ENCODE measurements around the gene SLIT3.

The SLIT3 gene

GRCh38 chr5:168992016-168992415, 308.9 kb downstream of the SLIT3 start:
- peak; percentile 20 for DNase-seq (ENCODE audit: low spot score)

GRCh38 chr5:168991311-168991710, 309.6 kb downstream of the SLIT3 start:
- DNase-seq (ENCODE audit: low spot score), result no peak

- no peak for DNase-seq (ENCODE audit: low spot score)
Measured at GRCh38 chr5:168990679-168991078, 310.3 kb downstream of the SLIT3 start.

- DNase-seq (ENCODE audit: low spot score), result no peak
Measured at GRCh38 chr5:168989731-168990505, 311.0 kb downstream of the SLIT3 start.

- DNase-seq (ENCODE audit: low spot score), result no peak
Measured at GRCh38 chr5:168988699-168989098, 312.2 kb downstream of the SLIT3 start.

DNA sequence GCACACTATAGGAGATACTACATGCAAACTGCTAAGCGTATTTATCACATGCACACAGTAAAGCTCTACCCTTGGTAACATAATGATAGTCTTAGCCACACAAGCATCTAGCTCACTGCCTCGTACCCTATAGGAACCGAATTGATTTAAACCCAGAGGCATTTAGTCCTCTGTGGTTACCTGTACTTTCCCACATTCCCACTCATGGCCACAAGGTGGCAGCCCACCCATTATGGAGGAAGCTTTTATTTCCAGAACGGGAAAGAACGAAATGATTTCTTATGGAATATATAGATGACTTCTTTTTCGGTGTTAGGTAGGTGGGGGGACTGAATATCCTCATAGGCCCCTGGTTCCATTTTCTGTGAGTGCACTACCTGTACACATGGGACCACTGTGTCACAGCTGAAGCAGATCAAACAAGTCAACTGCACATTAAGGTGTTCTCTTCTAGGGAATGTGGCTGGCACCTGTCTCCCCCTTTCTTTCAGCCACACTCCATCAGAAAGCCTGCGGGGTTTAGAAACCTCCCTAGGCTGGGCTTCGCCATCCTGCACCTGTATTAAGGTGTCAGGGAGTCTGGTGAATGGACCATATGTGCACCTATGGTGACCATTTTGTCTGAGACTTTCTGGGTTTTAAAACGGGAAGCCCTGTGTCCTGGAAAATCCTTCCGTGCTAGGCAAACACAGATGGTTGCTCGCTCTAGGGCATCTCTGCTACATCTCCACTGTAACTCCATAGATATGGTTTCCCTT, 313.2 kb downstream of the SLIT3 start:
- peak; percentile 62 for DNase-seq (ENCODE audit: low spot score)

DNA sequence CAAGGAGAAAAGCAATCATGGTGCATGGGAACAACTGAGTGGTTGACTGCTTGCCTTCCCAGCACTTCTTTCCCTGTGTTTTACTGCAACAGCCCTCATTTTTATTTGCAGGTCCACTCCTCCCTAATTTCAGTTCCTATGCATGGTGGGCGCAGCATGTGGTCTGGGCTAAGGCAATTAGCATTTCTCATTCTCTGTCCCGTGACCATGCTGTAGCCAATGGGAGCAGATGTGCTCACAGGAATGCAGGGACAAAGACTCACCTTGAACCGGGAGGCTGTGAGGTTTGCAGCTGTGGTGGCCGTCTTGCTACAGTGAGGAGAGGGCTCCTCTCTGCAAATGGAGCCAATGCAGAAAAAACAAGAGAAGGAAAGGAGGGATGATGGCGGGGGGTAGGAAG, 315.5 kb downstream of the SLIT3 start:
- DNase-seq (ENCODE audit: low spot score), result no peak

- no peak for DNase-seq (ENCODE audit: low spot score)
Measured at GRCh38 chr5:168984135-168984675, 316.7 kb downstream of the SLIT3 start.

- no peak for DNase-seq (ENCODE audit: low spot score)
Measured at GRCh38 chr5:168979135-168979534, 321.8 kb downstream of the SLIT3 start.

DNA sequence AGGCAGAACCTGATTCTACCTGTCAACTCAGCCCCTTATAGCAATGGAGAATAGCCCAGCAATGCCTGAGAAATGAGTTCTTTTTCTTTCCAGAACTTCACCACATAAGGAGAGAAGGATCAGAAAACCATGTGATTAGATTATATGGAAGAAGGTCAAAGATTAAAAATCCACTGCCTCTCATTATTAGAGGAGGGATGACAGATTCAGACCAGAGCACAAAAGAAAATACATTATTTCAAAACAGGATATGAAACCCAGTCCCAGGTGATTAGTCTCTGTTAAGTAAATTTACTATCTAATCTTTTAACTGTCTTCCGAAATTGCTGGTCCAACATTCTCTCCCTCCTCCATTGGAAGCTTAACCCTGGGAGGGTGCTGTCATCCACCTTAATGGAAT, 322.4 kb downstream of the SLIT3 start:
- DNase-seq (ENCODE audit: low spot score), result no peak

DNA sequence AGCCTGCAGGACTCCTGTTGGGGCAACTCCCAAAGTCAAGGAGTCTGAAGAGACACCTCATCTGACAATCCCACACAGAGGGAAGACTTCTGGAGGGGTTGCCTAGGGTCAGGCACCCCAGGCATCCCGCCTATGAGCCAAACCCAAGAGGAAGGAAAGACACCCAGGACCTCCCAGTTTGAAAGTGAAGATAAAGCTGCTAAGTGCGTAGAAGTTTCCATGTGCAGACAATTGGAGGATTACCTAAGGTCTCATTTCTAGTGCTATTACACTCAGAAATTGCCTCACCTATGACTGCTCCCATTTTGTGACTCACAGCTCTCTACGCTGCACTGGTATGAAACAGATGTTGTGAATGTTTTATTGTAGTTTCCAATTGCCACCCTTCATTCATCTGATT, 322.9 kb downstream of the SLIT3 start:
- DNase-seq (ENCODE audit: low spot score), result peak; percentile 67

GRCh38 chr5:168976311-168976970, 324.5 kb downstream of the SLIT3 start:
- peak; percentile 57 for DNase-seq (ENCODE audit: low spot score)

DNA sequence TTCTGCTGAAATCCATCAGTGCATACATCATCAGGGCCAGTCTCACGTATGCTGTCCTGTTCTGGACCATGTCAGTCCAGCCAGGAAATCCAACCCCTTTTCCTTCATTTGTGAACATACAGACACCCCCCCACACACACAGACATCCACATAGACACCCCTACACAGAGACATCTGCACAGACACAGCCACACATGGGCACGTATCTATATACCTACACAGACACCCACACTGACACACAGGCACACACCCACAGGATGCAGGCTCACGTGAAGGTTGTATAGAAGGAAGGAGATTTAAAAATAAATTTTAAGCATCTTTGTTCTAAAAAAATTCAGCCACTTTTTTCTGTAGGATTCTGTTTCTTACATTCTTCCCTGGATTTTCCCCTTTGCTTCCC, 325.6 kb downstream of the SLIT3 start:
- DNase-seq (ENCODE audit: low spot score), result no peak

GRCh38 chr5:168974082-168974481, 326.9 kb downstream of the SLIT3 start:
- DNase-seq (ENCODE audit: low spot score), result peak; percentile 39

DNA sequence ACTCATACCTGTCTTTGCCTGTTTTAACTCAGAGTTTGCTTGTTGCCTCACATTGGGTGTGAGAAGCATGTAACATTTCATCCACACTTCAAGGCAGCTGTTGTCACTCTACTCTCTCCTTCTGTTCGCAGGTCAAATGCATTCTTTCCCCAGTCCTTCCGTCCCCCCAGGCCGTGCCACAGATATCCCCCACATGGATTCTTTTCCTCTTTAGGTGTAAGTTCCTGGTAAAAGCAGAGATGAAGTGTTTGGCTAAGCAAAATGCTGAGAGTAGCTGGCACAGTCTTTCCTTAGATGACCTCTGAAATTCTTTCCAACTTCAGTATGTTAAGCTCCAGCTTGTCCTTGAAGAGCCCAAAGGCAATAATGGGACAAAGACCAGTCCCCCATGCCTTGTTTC, 328.2 kb downstream of the SLIT3 start:
- DNase-seq (ENCODE audit: low spot score), result no peak

- DNase-seq (ENCODE audit: low spot score), result no peak
Measured at GRCh38 chr5:168971100-168971499, 329.8 kb downstream of the SLIT3 start.

DNA sequence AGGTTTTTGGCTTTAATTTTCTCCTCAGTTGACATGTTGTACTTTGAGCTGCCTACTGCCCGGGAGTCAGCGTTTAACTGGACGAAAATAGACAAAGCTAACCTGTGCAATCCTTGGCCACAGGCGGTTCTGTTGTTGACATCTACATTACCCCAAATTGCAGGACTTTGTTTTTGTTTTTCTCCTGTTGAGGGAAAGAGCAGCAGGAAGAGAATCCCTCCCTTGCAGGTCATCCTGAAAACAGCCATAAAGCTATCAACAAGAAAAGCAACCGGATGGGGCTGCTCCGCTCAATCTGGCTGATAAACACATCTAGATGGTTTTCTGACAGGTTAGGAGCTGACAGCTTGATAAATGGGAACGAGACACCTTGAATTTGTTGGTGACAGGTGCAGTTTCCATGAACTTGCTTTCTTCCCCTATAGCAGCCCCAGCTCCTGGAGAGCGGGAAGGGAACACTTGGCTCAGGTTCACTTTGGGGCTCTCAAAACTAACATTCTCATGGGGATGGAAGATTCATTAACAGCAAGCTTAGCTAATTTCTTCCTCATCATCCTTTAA, 331.5 kb downstream of the SLIT3 start:
- DNase-seq (ENCODE audit: low spot score), result no peak

- no peak for DNase-seq (ENCODE audit: low spot score)
Measured at GRCh38 chr5:168967882-168968620, 332.9 kb downstream of the SLIT3 start.

- DNase-seq (ENCODE audit: low spot score), result no peak
Measured at GRCh38 chr5:168965638-168966037, 335.3 kb downstream of the SLIT3 start.

DNA sequence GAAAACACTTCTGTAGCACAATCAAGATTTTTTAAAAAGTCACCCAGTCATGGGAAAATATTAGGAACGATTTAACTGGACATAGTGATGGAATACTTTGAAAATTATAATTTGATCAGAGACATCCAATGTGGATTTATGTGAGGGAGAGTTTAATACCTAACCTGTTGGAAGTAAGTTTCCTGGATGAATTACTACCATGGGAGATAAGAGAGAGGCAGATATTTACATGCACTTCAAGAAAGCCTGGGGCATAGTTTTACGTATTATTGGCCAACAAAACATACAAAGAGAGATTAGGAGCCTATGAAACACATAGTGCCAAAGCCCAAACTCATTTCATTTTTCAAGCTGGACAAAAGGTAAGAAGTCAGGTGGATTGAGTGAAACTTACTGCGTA, 336.8 kb downstream of the SLIT3 start:
- DNase-seq (ENCODE audit: low spot score), result no peak

GRCh38 chr5:168962306-168962705, 338.6 kb downstream of the SLIT3 start:
- DNase-seq (ENCODE audit: low spot score), result peak; percentile 53

GRCh38 chr5:168961681-168962080, 339.3 kb downstream of the SLIT3 start:
- no peak for DNase-seq (ENCODE audit: low spot score)
